Stimulated activated CD4-positive, alpha-beta T cell treated with anti-CD3 and anti-CD28 coated beads, TNF-alpha, amount 100 ng/mL, for 1 hour (primary cell): ENCODE results near the gene STPG2.
"Not testable (repeated sequence)": the region's sequence is repeated elsewhere in the genome, so short reads cannot be mapped to it uniquely, and the experiment has no call there.

Source experiments
- DNase-seq, 3 donors: peaks; one replicate each; pipeline ENCODE4 v3.0.0-alpha.2; 2020; ENCODE audit warnings: low read depth in 3 of 3, low spot score in 1 of 3

The STPG2 gene

DNA sequence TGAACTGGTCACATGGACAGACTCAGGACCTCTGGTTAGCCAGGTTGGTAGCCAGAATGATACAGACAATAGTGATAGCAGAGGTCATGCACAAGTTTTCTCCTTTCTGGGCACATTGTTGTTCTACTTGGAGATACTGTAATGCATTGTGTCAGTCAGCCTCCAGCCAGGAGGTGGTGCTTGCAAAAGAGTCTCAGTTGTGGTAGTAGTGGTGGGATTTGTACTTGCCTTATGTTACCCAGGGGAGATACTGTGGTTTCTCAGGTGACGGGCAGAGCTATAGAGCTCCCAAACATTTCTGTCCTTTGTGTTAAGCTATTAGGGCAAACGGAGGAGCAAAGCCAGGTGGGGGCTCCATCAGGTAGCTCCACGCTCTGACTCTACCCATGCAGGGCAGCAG, 190.5 kb downstream of the STPG2 start:
- no peak for DNase-seq

DNA sequence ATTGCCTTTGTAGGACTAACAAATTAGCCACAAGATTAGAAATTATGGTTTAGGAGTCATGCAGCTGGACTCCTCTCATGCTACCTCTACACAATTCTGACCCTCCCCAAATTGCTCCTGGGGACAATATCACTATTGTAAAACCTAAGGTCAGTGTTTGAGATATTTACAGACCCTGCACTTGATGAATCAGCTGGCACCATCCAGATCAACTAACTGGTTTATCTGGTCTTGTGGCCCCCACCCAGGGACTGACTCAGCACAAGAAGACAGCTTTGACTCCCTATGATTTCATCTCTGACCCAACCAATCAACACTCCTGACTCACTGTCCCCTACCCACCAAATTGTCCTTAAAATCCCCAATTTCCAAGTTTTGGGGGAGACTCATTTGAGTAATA, 192.4 kb downstream of the STPG2 start:
- DNase-seq: no peak

DNA sequence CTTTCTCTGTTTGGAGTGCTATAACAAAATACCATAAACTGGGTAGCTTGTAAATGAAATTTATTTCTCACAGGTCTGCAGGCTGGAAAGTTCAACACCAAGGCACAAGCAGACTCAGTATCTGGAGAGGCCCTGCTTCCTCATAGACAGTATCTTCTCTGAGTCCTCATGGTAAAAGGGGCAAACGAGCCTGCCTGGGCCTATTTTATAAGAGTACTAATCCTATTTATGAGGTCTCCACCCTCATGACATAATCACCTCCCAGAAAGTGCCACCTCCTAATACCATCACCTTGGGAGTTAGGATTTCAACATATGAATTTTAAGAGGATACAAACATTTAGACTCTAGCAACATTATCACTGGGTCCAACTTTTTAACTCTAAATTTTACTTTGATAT, 200.3 kb downstream of the STPG2 start:
- no peak for DNase-seq

DNA sequence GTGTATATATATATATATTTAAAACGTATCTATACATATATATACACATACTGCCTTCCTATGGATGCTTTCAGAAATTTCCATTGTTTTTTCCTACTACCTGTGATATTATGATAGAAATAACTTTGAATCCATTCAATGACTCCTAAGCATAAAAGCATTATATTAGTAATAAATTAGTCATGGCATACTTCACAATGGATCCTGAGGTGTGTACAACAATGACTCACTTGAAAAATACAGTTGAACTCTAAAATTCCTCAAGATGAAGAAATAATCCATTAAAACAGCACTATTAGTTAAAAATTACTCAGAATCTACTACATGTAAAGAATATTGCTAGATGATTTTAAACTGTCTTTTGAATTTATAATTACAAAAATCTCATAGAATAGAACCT, 201.1 kb downstream of the STPG2 start:
- DNase-seq: no peak

DNA sequence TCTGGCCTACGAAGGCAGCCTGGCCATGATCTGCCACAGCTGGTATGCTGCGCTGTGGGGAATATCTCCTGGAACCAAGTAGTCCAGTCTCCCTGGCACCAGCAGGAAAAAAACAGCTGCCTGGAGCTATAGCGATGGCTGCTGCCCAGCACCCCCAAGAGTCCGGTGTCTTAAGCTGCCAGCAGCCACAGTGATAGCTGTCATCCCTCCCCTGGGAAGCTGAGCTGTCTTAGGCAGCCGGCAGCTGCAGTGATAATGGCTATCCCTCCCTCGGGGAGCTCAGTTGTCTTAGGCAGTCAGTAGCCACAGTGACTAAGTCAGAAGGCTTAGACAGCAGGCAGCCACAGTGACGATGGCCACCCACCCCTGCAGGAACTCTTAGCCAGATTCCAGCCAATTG, 205.1 kb downstream of the STPG2 start:
- DNase-seq: no peak

DNA sequence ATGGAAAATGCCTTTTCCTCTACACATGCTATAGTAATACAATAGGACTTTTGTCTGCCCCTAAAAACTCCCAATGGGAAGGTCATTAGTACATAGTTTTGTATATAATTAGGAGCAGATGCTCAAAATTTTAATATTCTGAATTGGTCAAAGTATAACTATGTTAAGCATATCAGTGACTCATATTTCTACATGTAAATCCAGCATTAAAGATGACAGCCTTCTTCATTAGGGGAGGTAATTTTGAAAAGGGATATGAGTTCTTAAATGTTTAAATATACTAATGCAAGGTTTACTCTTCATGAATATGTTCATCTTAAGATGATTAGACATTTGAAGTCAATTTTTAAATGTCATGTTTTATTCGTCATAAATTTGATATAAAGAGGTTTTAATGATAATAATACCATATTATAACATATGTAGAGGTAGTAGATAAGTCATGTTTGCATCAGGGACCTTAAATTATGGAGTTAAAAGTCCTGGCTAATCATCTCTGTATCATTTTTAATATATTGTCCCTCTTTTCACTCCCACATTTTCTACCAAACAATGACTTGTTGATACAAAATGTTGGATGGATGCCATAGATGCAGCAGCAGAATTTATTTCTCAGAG, 218.8 kb downstream of the STPG2 start:
- DNase-seq: no peak

DNA sequence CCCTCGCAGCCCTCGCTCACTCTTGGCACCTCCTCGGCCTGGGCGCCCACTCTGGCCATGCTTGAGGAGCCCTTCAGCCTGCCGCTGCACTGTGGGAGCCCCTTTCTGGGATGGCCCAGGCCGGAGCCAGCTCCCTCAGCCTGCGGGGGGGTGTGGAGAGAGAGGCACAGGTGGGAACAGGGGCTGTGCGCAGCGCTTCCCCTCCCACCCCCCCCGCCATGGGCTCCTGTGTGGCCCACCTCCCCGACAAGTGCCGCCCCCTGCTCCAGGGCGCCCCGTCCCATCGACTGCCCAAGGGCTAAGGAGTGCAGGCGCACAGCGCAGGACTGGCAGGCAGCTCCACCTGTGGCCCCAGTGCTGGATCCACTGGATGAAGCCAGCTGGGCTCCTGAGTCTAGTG, 220.2 kb downstream of the STPG2 start:
- no peak for DNase-seq

DNA sequence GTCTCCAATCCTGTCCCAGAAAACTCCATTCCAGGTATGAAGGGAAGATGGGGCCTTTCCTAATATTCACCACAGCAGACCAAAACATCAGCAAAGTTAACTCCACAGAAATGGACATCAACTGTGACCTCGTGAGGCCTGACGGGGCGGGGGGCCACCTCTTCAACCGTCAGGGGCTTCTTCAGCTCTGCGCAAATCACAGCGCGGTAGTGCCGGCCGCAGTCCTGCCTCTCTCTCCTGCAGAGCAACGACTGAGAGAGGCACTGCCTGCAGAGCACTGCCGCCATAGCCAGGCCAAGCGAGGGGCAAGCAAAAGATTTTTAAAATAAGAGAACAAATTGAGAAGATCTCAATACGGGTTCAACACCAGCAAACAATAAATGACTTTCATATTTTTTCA, 226.2 kb downstream of the STPG2 start:
- DNase-seq: no peak

DNA sequence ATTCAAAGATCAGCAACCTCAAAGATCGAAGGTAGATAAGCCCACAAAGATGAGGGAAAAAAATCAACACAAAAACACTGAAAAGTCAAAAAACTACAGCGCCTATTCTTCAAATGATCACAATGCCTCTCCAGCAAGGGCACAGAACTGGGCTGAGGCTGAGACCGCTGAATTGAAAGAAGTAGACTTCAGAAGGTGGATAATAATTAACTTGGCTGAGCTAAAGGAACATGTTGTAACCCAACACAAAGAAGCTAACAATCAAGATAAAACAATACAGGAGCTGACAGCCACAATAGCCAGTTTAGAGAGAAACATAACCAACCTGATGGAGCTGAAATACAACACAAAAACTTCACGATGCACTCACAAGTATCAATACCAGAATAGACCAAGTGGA, 231.1 kb downstream of the STPG2 start:
- DNase-seq: no peak

DNA sequence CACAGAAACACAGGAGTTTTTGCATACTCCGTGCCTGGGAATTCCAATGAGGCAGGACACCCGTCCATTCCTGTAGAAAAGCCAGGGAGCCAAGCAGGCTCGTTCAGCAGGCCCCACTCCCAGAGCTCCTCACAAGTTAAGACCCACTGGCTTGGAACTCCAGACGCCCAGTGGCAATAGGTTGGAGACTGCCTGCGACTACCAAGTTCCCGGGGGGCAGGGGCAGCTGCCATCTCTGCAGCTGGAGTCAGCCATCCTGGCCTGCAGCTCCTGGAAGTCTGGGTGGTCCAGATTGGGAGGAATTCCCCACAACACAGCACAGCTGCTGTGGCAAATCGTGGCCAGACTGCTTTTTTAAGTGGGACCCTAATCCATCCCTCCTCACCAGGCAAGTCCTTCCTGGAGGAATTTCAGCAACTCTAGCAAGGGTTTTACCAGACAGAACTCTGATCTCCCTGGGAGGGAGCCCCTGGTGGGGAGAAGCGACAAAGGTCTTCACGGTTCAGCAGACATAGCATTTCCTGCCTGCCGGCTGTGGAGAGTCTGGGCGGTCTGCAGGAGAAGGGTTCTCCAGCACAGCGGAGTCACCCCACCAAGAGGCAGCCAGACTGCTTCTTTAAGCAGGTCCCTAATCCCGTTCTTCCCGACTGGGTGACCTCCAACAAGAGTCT, 231.9 kb downstream of the STPG2 start:
- no peak for DNase-seq

DNA sequence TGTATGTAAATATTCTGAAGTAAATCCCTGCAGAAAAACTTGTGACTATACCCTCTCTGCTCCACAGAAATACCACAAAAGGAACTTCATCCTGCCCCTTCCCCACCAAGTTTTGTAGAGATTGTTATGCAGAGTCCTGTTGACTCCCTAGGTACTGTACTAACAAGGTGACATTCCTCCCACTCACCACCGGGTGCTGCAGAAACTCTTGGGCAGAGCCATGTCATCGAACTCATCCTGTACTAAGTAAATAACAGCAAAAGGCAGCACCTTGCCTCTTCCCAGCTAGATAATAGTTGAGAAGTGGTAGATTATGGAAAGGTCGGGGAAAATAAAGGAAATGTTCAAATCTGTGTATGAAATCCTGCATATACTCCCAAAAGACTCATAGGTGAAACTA, 233.3 kb downstream of the STPG2 start:
- no peak for DNase-seq

DNA sequence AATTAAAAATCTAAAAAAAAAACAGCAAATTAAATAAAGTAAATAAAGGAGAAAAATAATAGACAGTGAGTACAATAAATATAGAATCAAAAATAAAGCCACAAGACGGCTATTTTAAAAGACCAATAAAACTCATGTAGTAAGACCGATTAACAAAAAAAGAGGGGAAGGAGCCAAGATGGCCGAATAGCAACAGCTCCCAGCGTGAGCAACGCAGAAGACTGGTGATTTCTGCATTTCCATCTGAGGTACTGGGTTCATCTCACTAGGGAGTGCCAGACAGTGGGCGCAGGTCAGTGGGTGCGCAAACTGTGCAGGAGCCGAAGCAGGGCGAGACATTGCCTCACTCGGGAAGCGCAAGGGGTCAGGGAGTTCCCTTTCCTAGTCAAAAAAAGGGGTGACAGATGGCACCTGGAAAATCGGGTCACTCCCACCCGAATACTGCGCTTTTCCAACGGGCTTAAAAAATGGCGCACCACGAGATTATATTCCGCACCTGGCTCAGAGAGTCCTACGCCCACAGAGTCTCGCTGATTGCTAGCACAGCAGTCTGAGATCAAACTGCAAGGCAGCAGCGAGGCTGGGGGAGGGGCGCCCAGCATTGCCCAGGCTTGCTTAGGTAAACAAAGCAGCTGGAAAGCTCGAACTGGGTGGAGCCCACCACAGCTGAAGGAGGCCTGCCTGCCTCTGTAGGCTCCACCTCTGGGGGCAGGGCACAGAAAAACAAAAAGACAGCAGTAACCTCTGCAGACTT, 239.7 kb downstream of the STPG2 start:
- not testable (repeated sequence) for DNase-seq

DNA sequence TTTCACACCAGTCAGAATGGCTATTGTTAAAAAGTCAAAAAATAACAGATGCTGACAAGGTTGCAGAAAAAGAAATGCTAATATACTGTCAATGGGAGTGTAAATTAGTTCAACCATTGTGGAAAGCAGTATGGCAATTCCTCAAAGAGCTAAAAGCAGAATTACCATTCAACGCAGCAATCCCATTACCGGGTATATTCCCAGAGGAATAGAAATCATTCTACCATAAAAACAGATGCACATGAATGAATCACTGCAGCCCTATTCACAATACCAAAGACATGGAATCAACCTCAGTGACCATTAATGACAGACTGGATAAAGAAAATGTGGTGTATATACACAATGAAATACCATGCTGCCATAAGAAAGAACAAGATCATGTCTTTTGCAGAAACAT, 243.0 kb downstream of the STPG2 start:
- no peak for DNase-seq

DNA sequence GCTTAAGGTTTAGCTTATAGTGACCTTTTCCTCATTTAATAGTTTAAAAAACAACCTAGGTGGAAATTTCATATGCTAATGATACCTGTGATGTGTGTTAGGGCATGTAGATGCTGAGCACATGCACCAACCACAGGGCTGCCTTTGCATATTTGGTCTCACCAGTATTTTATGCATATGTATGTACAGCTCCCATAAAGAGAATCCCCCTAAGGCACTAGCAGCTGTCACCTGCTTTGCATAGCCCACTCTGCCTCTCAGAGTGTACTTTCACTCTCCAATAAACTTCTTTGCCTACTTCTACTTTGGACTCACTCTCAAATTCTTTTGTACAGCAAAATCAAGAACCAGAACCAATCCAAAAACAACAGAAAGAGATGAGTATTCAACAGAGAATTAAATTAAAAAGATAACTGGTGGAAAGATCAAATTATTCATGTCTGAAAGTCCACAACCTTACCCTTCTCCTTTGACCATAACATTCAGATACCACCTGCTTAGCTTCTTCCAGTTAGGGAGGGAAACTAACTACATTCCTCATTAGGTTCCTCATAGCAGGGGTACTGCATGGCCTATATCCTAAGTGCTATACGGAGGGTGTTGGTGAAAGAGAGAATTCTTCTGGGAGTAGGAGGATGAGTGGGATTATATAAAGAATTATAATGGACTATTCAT, 250.5 kb downstream of the STPG2 start:
- DNase-seq: no peak

DNA sequence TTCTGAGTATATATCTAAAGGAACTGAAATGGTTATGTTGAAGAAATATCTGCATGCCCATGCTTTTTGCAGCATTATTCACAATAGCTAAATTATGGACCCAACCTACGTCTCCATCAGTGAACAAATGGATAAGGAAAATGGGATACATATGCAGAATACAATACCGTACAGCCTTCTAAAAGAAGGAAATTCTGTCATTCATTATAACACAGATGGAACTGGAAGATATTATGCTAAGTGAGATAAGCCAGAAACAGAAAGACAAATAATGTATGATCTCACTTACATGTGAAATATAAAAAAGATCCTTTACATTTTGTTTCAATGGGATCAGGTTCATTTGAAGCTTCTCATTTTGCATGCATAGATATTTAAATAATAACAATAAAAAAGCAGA, 263.3 kb downstream of the STPG2 start:
- DNase-seq: no peak

DNA sequence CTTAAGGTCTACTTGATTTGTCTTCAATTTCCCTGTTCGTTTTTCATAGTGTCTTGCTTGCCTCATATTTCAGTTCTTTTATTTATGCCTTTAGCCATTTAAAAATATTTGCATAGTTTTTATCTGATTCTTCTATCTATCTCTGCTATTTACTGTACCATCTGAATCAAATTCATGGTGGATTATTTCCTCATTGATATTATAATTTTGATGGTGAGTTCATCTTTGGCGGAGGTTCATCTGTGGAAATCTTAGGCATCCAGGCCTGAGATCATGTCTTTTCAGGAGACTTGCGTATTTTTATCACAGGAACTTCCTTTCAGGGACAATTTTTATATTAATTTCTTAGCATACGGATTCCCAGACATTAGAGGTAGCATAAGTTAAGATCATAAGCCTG, 275.2 kb downstream of the STPG2 start:
- DNase-seq: no peak

DNA sequence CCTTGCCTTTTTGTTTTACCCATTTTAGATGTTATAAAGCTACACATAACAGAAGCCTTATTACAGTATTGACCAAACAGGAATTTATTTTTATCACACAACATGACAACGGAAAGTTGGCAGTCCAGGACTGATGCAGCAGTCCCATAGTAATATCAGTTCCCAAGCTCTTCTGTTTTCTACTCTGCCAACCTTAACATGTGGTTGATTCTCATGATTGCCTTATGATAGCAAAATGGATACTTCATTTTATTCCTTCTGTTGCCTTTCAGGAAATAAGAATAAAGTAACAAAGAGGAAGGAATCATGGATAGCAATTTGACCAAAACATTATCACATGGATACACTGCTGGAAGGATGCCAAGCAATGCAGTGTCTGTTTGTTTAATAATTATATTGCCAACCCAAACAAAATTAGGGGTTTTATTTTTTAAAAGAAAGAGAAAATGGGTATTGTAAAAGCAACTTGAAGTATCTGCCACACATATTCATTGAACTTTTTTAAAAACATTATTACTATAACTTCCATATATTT, 275.7 kb downstream of the STPG2 start:
- DNase-seq: no peak

DNA sequence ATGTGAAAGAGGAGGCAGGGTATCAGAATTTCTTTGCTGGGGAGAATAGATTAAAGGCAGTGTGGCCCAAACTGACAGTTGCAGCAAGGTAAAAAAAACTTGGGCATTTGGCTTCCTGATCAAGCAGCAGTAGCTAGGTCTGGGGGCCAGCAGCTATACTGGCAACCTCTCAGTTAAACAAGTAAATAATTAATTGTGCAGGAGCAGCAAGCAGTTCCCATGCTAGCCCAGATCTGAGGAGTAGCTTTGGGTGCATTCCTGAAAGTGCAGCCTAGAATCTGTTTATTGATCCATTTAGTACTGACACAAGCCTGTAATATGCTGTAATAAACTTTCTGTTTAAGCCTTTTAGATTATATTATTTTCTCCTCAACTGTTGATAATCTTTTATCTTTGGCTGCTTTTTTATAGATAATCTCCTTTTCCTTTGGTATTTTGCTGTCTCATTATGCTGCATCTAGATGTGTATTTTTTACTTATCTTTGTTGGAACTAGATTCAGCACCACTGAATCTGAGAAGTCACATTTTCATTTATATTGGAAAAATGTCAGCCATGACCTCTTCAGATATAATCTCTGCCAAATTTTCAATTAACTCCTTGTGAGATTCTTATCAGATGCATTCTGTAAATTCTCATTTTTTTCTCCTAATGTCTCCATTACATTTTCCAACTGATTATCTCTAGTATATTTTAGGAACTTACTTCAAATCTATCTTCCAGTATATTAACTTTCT, 276.3 kb downstream of the STPG2 start:
- no peak for DNase-seq

DNA sequence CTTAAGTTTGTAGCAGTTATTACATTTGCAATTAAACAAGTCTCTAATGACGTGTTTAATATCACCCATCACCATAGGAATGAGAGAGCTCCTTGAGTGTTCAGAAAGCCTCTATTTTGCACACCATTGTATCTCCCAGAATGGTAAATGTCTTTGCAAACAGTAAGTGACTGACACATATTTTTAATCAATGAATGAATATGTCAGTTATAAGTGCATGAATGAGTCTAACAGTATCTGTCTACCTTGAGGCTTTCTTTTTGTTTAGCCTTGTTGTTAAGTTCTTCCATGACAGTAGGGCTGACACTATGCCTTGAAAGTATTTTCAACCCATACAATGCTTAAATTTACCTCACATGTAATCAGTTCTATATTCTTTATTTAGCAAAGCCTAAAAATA, 292.2 kb downstream of the STPG2 start:
- no peak for DNase-seq

DNA sequence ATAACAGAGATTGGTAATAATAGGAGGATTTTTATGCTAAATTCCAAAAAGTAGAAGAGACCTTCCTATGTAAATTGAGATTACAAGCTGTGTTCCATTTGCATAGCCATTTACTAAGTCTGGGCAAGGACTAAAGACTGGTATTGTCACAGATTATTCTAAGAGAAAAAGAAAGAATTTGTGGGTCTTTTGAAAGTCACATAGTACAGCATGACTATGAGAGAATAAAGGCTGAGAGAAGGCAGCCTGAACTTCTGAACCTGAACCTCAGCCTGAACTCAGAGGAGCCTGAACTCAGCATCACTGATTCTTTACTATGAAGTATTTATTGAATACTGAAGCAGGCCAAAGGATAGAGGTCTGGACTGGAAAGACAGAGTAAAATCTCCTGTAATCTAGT, 297.5 kb downstream of the STPG2 start:
- DNase-seq: no peak

DNA sequence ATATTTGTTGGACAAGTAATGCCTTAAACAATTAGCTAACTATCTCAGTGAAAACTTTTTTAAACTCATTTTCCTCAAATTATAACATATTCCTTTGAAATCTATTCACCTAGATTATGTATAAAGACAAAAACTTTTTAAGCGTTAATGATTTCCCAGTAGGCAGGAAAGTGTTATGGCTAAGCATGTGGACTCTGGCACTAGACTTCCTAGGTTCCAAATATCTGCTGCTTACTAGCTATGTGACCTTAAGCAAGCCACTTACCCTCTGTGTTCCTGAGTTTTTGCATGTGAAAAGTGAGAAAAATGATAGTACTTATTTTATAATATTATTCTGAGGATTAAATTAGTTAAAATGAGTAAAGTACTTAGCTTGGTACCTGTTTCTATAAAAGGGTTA, 301.8 kb downstream of the STPG2 start:
- no peak for DNase-seq
